Measurements from ENCODE around the gene CLBA1. TPM values are rescaled to one million over a fixed set of nuclear protein-coding genes. Genes with fewer than 3 reads are reported as not detected.

The CLBA1 gene
- total RNA-seq, 1 donor from 2014 or later: 8.5 TPM

DNA sequence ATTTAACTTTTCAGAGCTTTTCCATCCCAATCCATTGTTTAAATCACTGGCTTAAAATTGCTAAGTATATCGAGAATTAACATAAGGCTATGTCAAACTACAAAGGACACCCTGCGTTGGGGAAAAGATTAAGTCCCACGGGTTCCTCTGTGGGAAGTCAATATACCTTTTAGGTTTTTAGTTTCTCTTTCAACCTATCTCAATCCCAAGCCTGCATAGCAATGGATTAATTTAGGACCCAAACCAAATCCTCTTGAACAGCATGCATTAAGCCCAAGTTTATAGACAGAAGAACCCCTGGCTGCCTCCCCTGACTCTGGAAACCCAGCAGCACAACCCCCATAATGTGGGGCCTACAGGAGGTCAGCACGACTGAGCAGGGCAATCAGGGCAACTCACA is 29.0 kb downstream of the CLBA1 start:
- H3K4me2 ChIP-seq: peak overlapping the region; percentile 53
- Mint-ChIP-seq H3K4me3 (no peak overlapping the region), H3K36me3 (peaks cover 23% of the 10 kb centered on the region), H3K27me3 (ENCODE audit: insufficient read depth, low read depth) (peaks cover 6% of the 10 kb centered on the region), H3K4me1 (peaks cover 63% of the 10 kb centered on the region), H3K9me3 (no peaks in the 10 kb centered on the region), H3K27ac (peak overlapping the region; percentile 22)
- no peaks in the 10 kb centered on the region for H3K27me3 ChIP-seq
- H3F3A ChIP-seq (ENCODE audit: low read depth): peaks cover 43% of the 10 kb centered on the region
- H4K20me1 ChIP-seq (ENCODE audit: low read depth): peaks cover 100% of the 10 kb centered on the region
- H2AFZ ChIP-seq (replicated peaks): no peak overlapping the region
- no peak overlapping the region for H3K4me3 ChIP-seq
- no peak for DNase-seq (ENCODE audit: low spot score)
- no peaks in the 10 kb centered on the region for H3K36me3 ChIP-seq
- no peaks in the 10 kb centered on the region for H3K9me3 ChIP-seq (ENCODE audit: low read depth)
- H3K9ac ChIP-seq: peak overlapping the region; percentile 17
- H3K4me1 ChIP-seq: peaks cover 41% of the 10 kb centered on the region
- TF ChIP-seq EZH2phosphoT487 (IDR thresholded peaks at IDR 0.05) (no peak), EZH2 (IDR thresholded peaks at IDR 0.05) (no peak), CTCF (IDR thresholded peaks at IDR 0.05) (no peak)
- H3K27ac ChIP-seq: no peak overlapping the region
- peaks cover 100% of the 10 kb centered on the region for H3K79me2 ChIP-seq (ENCODE audit: low read depth)

DNA sequence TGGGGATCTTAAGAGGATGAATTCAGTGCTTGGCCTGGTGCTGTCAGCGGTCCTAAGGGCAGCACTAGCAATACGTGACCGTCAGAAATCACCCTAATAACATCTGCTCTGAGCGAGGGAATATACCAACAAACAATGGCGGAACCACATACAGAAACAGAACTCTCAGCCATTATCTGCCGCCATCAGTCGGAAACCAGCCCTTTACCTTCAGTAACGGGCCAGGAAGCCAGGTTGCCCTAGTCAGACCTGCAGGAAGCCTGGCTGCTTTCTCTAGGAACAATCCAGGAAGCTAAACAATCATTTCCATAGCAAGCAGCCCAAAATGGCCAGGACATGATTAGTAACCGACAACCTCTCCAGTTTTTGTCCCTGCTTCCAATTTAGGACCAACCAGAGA is 29.7 kb downstream of the CLBA1 start:
- Histone ChIP-seq H3K27ac (peak overlapping the region; percentile 38), H4K20me1 (ENCODE audit: low read depth) (peaks cover 100% of the 10 kb centered on the region), H3K4me2 (peak overlapping the region; percentile 53), H3K9ac (peak overlapping the region; percentile 17), H3K79me2 (ENCODE audit: low read depth) (peaks cover 100% of the 10 kb centered on the region), H2AFZ (replicated peaks) (no peak overlapping the region), H3K9me3 (ENCODE audit: low read depth) (no peaks in the 10 kb centered on the region), H3K36me3 (no peaks in the 10 kb centered on the region), H3K4me3 (no peak overlapping the region), H3F3A (ENCODE audit: low read depth) (peaks cover 42% of the 10 kb centered on the region), H3K27me3 (no peaks in the 10 kb centered on the region), H3K4me1 (peaks cover 42% of the 10 kb centered on the region)
- H3K27ac Mint-ChIP-seq: peak overlapping the region; percentile 1
- H3K9me3 Mint-ChIP-seq: no peaks in the 10 kb centered on the region
- H3K4me1 Mint-ChIP-seq: peaks cover 68% of the 10 kb centered on the region
- DNase-seq (ENCODE audit: low spot score): no peak
- peaks cover 23% of the 10 kb centered on the region for H3K36me3 Mint-ChIP-seq
- peaks cover 11% of the 10 kb centered on the region for H3K27me3 Mint-ChIP-seq (ENCODE audit: insufficient read depth, low read depth)
- TF ChIP-seq CTCF (IDR thresholded peaks at IDR 0.05) (no peak), EZH2phosphoT487 (IDR thresholded peaks at IDR 0.05) (no peak), EZH2 (IDR thresholded peaks at IDR 0.05) (no peak)
- no peak overlapping the region for H3K4me3 Mint-ChIP-seq

GRCh38 chr14:105015905-105016304 is 30.3 kb downstream of the CLBA1 start:
- Mint-ChIP-seq H3K27me3 (ENCODE audit: insufficient read depth, low read depth) (peaks cover 11% of the 10 kb centered on the region), H3K4me1 (peaks cover 66% of the 10 kb centered on the region), H3K27ac (no peak overlapping the region), H3K36me3 (peaks cover 23% of the 10 kb centered on the region), H3K9me3 (no peaks in the 10 kb centered on the region), H3K4me3 (no peak overlapping the region)
- Histone ChIP-seq H3K4me3 (no peak overlapping the region), H3K9ac (peak overlapping the region; percentile 15), H3K27ac (peak overlapping the region; percentile 38), H3K9me3 (ENCODE audit: low read depth) (no peaks in the 10 kb centered on the region), H3K27me3 (no peaks in the 10 kb centered on the region), H3F3A (ENCODE audit: low read depth) (peaks cover 36% of the 10 kb centered on the region), H3K4me2 (peak overlapping the region; percentile 100), H3K36me3 (no peaks in the 10 kb centered on the region), H2AFZ (replicated peaks) (no peak overlapping the region), H4K20me1 (ENCODE audit: low read depth) (peaks cover 96% of the 10 kb centered on the region), H3K4me1 (peaks cover 42% of the 10 kb centered on the region), H3K79me2 (ENCODE audit: low read depth) (peaks cover 99% of the 10 kb centered on the region)
- TF ChIP-seq EZH2phosphoT487 (IDR thresholded peaks at IDR 0.05) (no peak), CTCF (IDR thresholded peaks at IDR 0.05) (no peak), EZH2 (IDR thresholded peaks at IDR 0.05) (no peak)
- DNase-seq (ENCODE audit: low spot score): no peak
